Measurements from ENCODE around the gene MARCHF3.

MARCHF3 gene

GRCh38 chr5:126982202-126982601 is 48.2 kb downstream of the MARCHF3 start:
- no peak for DNase-seq

- DNase-seq = no peak
Measured at GRCh38 chr5:126981701-126982100, 48.7 kb downstream of the MARCHF3 start.

GRCh38 chr5:126981222-126981621 is 49.1 kb downstream of the MARCHF3 start:
- no peak for DNase-seq

- DNase-seq = no peak
Measured at GRCh38 chr5:126978258-126978657, 52.1 kb downstream of the MARCHF3 start.

- DNase-seq = no peak
Measured at GRCh38 chr5:126976520-126977172, 53.7 kb downstream of the MARCHF3 start.

- no peak for DNase-seq
Measured at GRCh38 chr5:126975796-126976195, 54.6 kb downstream of the MARCHF3 start.

GRCh38 chr5:126973193-126973592 is 57.2 kb downstream of the MARCHF3 start:
- DNase-seq = no peak

GRCh38 chr5:126972062-126972895 is 58.1 kb downstream of the MARCHF3 start:
- DNase-seq = peak; percentile 44 to 61 (median 52)

GRCh38 chr5:126971455-126972031 is 58.8 kb downstream of the MARCHF3 start:
- peak in 2 of 3 donors; percentile 12 to 40 for DNase-seq

- DNase-seq = no peak
Measured at GRCh38 chr5:126970517-126971017, 59.8 kb downstream of the MARCHF3 start.

- no peak for DNase-seq
Measured at GRCh38 chr5:126969548-126969947, 60.8 kb downstream of the MARCHF3 start.

- no peak for DNase-seq
Measured at GRCh38 chr5:126967808-126968466, 62.4 kb downstream of the MARCHF3 start.

GRCh38 chr5:126965487-126965886 is 64.9 kb downstream of the MARCHF3 start:
- no peak for DNase-seq

GRCh38 chr5:126965061-126965475 is 65.3 kb downstream of the MARCHF3 start:
- peak; percentile 15 to 58 (median 29) for DNase-seq

GRCh38 chr5:126963822-126964375 is 66.5 kb downstream of the MARCHF3 start:
- DNase-seq = no peak

- no peak for DNase-seq
Measured at GRCh38 chr5:126961702-126962101, 68.7 kb downstream of the MARCHF3 start.

GRCh38 chr5:126961128-126961527 is 69.2 kb downstream of the MARCHF3 start:
- DNase-seq = no peak

- no peak for DNase-seq
Measured at GRCh38 chr5:126959188-126959587, 71.2 kb downstream of the MARCHF3 start.

- DNase-seq = no peak
Measured at GRCh38 chr5:126956991-126957390, 73.4 kb downstream of the MARCHF3 start.

GRCh38 chr5:126954981-126955380 is 75.4 kb downstream of the MARCHF3 start:
- no peak for DNase-seq

GRCh38 chr5:126953640-126954039 is 76.7 kb downstream of the MARCHF3 start:
- DNase-seq = no peak

GRCh38 chr5:126949475-126949874 is 80.9 kb downstream of the MARCHF3 start:
- no peak for DNase-seq

GRCh38 chr5:126948453-126948852 is 81.9 kb downstream of the MARCHF3 start:
- no peak for DNase-seq

All from suppressor macrophage treated with lipopolysaccharide for 1 hour (primary cell).